ENCODE results near the gene NHLH1.
A peak's percentile ranks its signal among the peaks of the same experiment; 100 is the strongest.
"Not testable (repeated sequence)": the region's sequence is repeated elsewhere in the genome, so short reads cannot be mapped to it uniquely, and the experiment has no call there.

The NHLH1 gene

GRCh38 chr1:160374306-160375110 is 7.6 kb downstream of the NHLH1 start:
- TF ChIP-seq CTCF (IDR thresholded peaks at IDR 0.05; ENCODE audit: extremely low read depth, insufficient read depth, missing control alignments), result no peak
- DNase-seq (ENCODE audit: low spot score), result no peak
- in situ Hi-C loops (cut with MboI; ENCODE audit: low pct_unique_long_range_greater_than_20kb, low sequenced_read_pairs, unreplicated experiment), result no loop called here

GRCh38 chr1:160375788-160376524 is 9.1 kb downstream of the NHLH1 start:
- DNase-seq (ENCODE audit: low spot score), result no peak
- TF ChIP-seq CTCF (IDR thresholded peaks at IDR 0.05; ENCODE audit: extremely low read depth, insufficient read depth, missing control alignments), result no peak
- in situ Hi-C loops (cut with MboI; ENCODE audit: low pct_unique_long_range_greater_than_20kb, low sequenced_read_pairs, unreplicated experiment), result no loop called here

GRCh38 chr1:160376525-160377131 is 9.8 kb downstream of the NHLH1 start:
- DNase-seq (ENCODE audit: low spot score), result peak; percentile 75
- in situ Hi-C loops (cut with MboI; ENCODE audit: low pct_unique_long_range_greater_than_20kb, low sequenced_read_pairs, unreplicated experiment), result no loop called here
- peak; percentile 89 for TF ChIP-seq CTCF (IDR thresholded peaks at IDR 0.05; ENCODE audit: extremely low read depth, insufficient read depth, missing control alignments)

GRCh38 chr1:160377585-160378206 is 10.8 kb downstream of the NHLH1 start:
- no peak for TF ChIP-seq CTCF (IDR thresholded peaks at IDR 0.05; ENCODE audit: extremely low read depth, insufficient read depth, missing control alignments)
- in situ Hi-C loops (cut with MboI; ENCODE audit: low pct_unique_long_range_greater_than_20kb, low sequenced_read_pairs, unreplicated experiment), result no loop called here
- DNase-seq (ENCODE audit: low spot score), result no peak

- in situ Hi-C loops (cut with MboI; ENCODE audit: low pct_unique_long_range_greater_than_20kb, low sequenced_read_pairs, unreplicated experiment); DNase-seq (ENCODE audit: low spot score): not testable (repeated sequence)
These were observed 17.9 kb downstream of the NHLH1 start for GRCh38 chr1:160384812-160385211.

- DNase-seq (ENCODE audit: low spot score); in situ Hi-C loops (cut with MboI; ENCODE audit: low pct_unique_long_range_greater_than_20kb, low sequenced_read_pairs, unreplicated experiment): not testable (repeated sequence)
These were observed 21.5 kb downstream of the NHLH1 start for GRCh38 chr1:160388406-160388805.

GRCh38 chr1:160394673-160395072 is 27.8 kb downstream of the NHLH1 start:
- no peak for TF ChIP-seq CTCF (IDR thresholded peaks at IDR 0.05; ENCODE audit: extremely low read depth, insufficient read depth, missing control alignments)
- in situ Hi-C loops (cut with MboI; ENCODE audit: low pct_unique_long_range_greater_than_20kb, low sequenced_read_pairs, unreplicated experiment), result no loop called here
- DNase-seq (ENCODE audit: low spot score), result no peak
